ENCODE results near the gene SH3BP2.

The SH3BP2 gene

GRCh38 chr4:2792711-2793585, at the start of gene SH3BP2:
Gene SH3BP2, plus strand, starts transcription at chr4:2793085. Its CDS starts 27,533 bp downstream, at chr4:2820618.
- Mint-ChIP-seq H3K4me1 (peaks cover 43% of the 10 kb centered on the region), H3K27me3 (no peaks in the 10 kb centered on the region), H3K27ac (ENCODE audit: low read depth) (peak within 1 kb of the TSS; percentile 47), H3K9me3 (no peaks in the 10 kb centered on the region), H3K4me3 (peak within 1 kb of the TSS; percentile 79), H3K36me3 (ENCODE audit: insufficient read depth) (no peaks in the 10 kb centered on the region)
- DNase-seq (ENCODE audit: low spot score in 2 of 2) (no peak), ATAC-seq (replicated peaks; ENCODE audit: extremely low read depth, poor library complexity, severe bottlenecking) (peak; percentile 25)

- Mint-ChIP-seq H3K4me1 (peaks cover 22% of the 10 kb centered on the region), H3K4me3 (no peak overlapping the region)
- DNase-seq (ENCODE audit: low spot score in 2 of 2), result no peak
These were observed 49.1 kb upstream of the SH3BP2 start for GRCh38 chr4:2743518-2744445.

GRCh38 chr4:2744576-2745270, 48.2 kb upstream of the SH3BP2 start:
- DNase-seq (ENCODE audit: low spot score in 2 of 2), result no peak
- H3K9me3 Mint-ChIP-seq, result no peaks in the 10 kb centered on the region
- H3K27me3 Mint-ChIP-seq, result no peaks in the 10 kb centered on the region
- no peak for ATAC-seq (replicated peaks; ENCODE audit: extremely low read depth, poor library complexity, severe bottlenecking)
- H3K27ac Mint-ChIP-seq (ENCODE audit: low read depth), result peak overlapping the region; percentile 97
- H3K4me3 Mint-ChIP-seq, result no peak overlapping the region
- H3K36me3 Mint-ChIP-seq (ENCODE audit: insufficient read depth), result peaks cover 47% of the 10 kb centered on the region
- H3K4me1 Mint-ChIP-seq, result peaks cover 22% of the 10 kb centered on the region

More at GRCh38 chr4:2743518-2744445, 49.1 kb upstream of the SH3BP2 start:
- H3K36me3 Mint-ChIP-seq (ENCODE audit: insufficient read depth), result peaks cover 47% of the 10 kb centered on the region
- no peak for ATAC-seq (replicated peaks; ENCODE audit: extremely low read depth, poor library complexity, severe bottlenecking)
- no peaks in the 10 kb centered on the region for H3K9me3 Mint-ChIP-seq
- H3K27me3 Mint-ChIP-seq, result no peaks in the 10 kb centered on the region
- peak overlapping the region; percentile 97 for H3K27ac Mint-ChIP-seq (ENCODE audit: low read depth)

- H3K4me1 Mint-ChIP-seq, result peaks cover 22% of the 10 kb centered on the region
- ATAC-seq (replicated peaks; ENCODE audit: extremely low read depth, poor library complexity, severe bottlenecking) (no peak), DNase-seq (ENCODE audit: low spot score in 2 of 2) (no peak)
- H3K36me3 Mint-ChIP-seq (ENCODE audit: insufficient read depth), result peaks cover 46% of the 10 kb centered on the region
- H3K4me3 Mint-ChIP-seq, result peak overlapping the region; percentile 66
- H3K27ac Mint-ChIP-seq (ENCODE audit: low read depth), result peak overlapping the region; percentile 97
- no peaks in the 10 kb centered on the region for H3K27me3 Mint-ChIP-seq
- H3K9me3 Mint-ChIP-seq, result no peaks in the 10 kb centered on the region
These were observed 47.4 kb upstream of the SH3BP2 start for GRCh38 chr4:2745516-2745915.

- Mint-ChIP-seq H3K4me3 (peak overlapping the region; percentile 66), H3K9me3 (no peaks in the 10 kb centered on the region), H3K27ac (ENCODE audit: low read depth) (peak overlapping the region; percentile 97), H3K4me1 (peaks cover 22% of the 10 kb centered on the region), H3K27me3 (no peaks in the 10 kb centered on the region), H3K36me3 (ENCODE audit: insufficient read depth) (peaks cover 42% of the 10 kb centered on the region)
- peak; percentile 53 to 84 for DNase-seq (ENCODE audit: low spot score in 2 of 2)
- ATAC-seq (replicated peaks; ENCODE audit: extremely low read depth, poor library complexity, severe bottlenecking), result peak; percentile 100
These were observed 46.7 kb upstream of the SH3BP2 start for GRCh38 chr4:2745981-2746806.

- H3K36me3 Mint-ChIP-seq (ENCODE audit: insufficient read depth), result peaks cover 37% of the 10 kb centered on the region
- peaks cover 26% of the 10 kb centered on the region for H3K4me1 Mint-ChIP-seq
- peak overlapping the region; percentile 97 for H3K27ac Mint-ChIP-seq (ENCODE audit: low read depth)
These were observed 45.8 kb upstream of the SH3BP2 start for GRCh38 chr4:2746891-2747695.

GRCh38 chr4:2750719-2751605, 41.9 kb upstream of the SH3BP2 start:
- Mint-ChIP-seq H3K27me3 (no peaks in the 10 kb centered on the region), H3K36me3 (ENCODE audit: insufficient read depth) (peaks cover 24% of the 10 kb centered on the region), H3K4me1 (peaks cover 37% of the 10 kb centered on the region), H3K4me3 (no peak overlapping the region), H3K27ac (ENCODE audit: low read depth) (no peak overlapping the region), H3K9me3 (no peaks in the 10 kb centered on the region)
- no peak for ATAC-seq (replicated peaks; ENCODE audit: extremely low read depth, poor library complexity, severe bottlenecking)
- no peak for DNase-seq (ENCODE audit: low spot score in 2 of 2)

More at GRCh38 chr4:2746891-2747695, 45.8 kb upstream of the SH3BP2 start:
- no peaks in the 10 kb centered on the region for H3K27me3 Mint-ChIP-seq
- DNase-seq (ENCODE audit: low spot score in 2 of 2) (no peak), ATAC-seq (replicated peaks; ENCODE audit: extremely low read depth, poor library complexity, severe bottlenecking) (no peak)
- H3K4me3 Mint-ChIP-seq, result peak overlapping the region; percentile 66
- no peaks in the 10 kb centered on the region for H3K9me3 Mint-ChIP-seq

- H3K27me3 Mint-ChIP-seq, result no peaks in the 10 kb centered on the region
- ATAC-seq (replicated peaks; ENCODE audit: extremely low read depth, poor library complexity, severe bottlenecking), result no peak
- no peak overlapping the region for H3K27ac Mint-ChIP-seq (ENCODE audit: low read depth)
- H3K4me3 Mint-ChIP-seq, result no peak overlapping the region
- DNase-seq (ENCODE audit: low spot score in 2 of 2), result no peak
- H3K9me3 Mint-ChIP-seq, result no peaks in the 10 kb centered on the region
- peaks cover 10% of the 10 kb centered on the region for H3K36me3 Mint-ChIP-seq (ENCODE audit: insufficient read depth)
- peaks cover 26% of the 10 kb centered on the region for H3K4me1 Mint-ChIP-seq
These were observed 39.4 kb upstream of the SH3BP2 start for GRCh38 chr4:2753436-2753835.

- ATAC-seq (replicated peaks; ENCODE audit: extremely low read depth, poor library complexity, severe bottlenecking), result no peak
- H3K4me3 Mint-ChIP-seq, result peak overlapping the region; percentile 79
- no peaks in the 10 kb centered on the region for H3K9me3 Mint-ChIP-seq
- DNase-seq (ENCODE audit: low spot score in 2 of 2), result no peak
- H3K27ac Mint-ChIP-seq (ENCODE audit: low read depth), result peak overlapping the region; percentile 79
- peaks cover 12% of the 10 kb centered on the region for H3K36me3 Mint-ChIP-seq (ENCODE audit: insufficient read depth)
- peaks cover 26% of the 10 kb centered on the region for H3K4me1 Mint-ChIP-seq
- H3K27me3 Mint-ChIP-seq, result no peaks in the 10 kb centered on the region
These were observed 37.8 kb upstream of the SH3BP2 start for GRCh38 chr4:2754848-2755819.
